Hematopoietic multipotent progenitor cell treated with erythropoietin and hydrocortisone succinate and interleukin-3 and kit ligand, for 8 days (in vitro differentiated cells): ENCODE results near the gene RFPL4A.

Source experiments
- DNase-seq: peaks from one replicate; pipeline ENCODE4 v3.0.0-alpha.2; 2015

The RFPL4A gene

GRCh38 chr19:55809381-55810058 lies 50.6 kb downstream of the RFPL4A start:
- DNase-seq = peak; percentile 81

GRCh38 chr19:55811340-55811739 lies 52.4 kb downstream of the RFPL4A start:
- DNase-seq = no peak

GRCh38 chr19:55812449-55812848 lies 53.6 kb downstream of the RFPL4A start:
- no peak for DNase-seq
